Fibroblast of pulmonary artery (primary cell): Measurements from ENCODE around the gene ZNF254.
A peak's percentile ranks its signal among the peaks of the same experiment; 100 is the strongest.
"Not testable (repeated sequence)": the region's sequence is repeated elsewhere in the genome, so short reads cannot be mapped to it uniquely, and the experiment has no call there.

Experiments
- DNase-seq: peaks from one replicate; pipeline ENCODE4 v3.0.0-alpha.2; 2010; ENCODE audit warnings: low read depth
- H3K4me3 ChIP-seq: replicated peaks from 2 replicates; pipeline ENCODE4 v1.5.1; 2011; ENCODE audit warnings: low read depth, mild to moderate bottlenecking, control low read depth, low read length, moderate library complexity
- TF ChIP-seq, protein P1 (sequence below): IDR thresholded peaks from 2 replicates; pipeline ENCODE4 v1.5.1; 2011; ENCODE audit warnings: mild to moderate bottlenecking, control low read depth, low read length, inconsistent platforms; ENCODE audit errors: missing control alignments

The ZNF254 gene

DNA sequence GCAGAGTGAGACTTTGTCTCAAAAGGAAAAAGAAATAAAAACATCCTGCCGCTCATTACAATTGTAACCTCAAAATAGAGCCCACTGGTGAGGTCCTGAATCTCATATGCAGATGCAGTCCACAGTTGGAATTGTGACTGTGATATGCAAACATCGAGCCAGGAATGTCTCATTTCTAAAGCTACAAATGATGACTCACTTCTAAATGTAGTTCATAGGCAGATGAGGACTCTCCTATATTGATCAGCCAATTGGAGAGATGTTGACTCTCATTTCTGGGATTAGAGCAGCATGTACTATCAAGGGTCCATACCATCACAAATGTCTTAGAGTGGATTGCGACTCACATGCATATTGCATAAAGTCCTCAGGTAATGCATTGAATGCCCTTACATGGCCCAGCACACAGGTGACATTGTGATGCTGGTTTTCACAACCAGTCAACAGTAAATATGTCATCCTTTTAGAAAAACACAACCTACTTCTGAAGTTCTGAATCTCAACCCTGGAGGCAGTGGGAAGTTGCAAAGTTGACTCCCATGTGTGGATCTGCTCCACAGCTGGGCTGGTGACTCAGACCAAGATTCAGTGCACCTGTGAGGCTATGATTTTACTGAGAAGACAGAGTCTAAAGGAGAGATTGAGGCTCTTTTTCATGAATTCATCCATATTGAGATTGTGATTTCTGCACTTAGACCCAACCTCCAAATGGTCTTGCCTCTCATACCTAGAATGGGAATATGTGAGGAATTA lies 16.9 kb upstream of the ZNF254 start:
- DNase-seq, result no peak
- TF ChIP-seq, protein P1, sequence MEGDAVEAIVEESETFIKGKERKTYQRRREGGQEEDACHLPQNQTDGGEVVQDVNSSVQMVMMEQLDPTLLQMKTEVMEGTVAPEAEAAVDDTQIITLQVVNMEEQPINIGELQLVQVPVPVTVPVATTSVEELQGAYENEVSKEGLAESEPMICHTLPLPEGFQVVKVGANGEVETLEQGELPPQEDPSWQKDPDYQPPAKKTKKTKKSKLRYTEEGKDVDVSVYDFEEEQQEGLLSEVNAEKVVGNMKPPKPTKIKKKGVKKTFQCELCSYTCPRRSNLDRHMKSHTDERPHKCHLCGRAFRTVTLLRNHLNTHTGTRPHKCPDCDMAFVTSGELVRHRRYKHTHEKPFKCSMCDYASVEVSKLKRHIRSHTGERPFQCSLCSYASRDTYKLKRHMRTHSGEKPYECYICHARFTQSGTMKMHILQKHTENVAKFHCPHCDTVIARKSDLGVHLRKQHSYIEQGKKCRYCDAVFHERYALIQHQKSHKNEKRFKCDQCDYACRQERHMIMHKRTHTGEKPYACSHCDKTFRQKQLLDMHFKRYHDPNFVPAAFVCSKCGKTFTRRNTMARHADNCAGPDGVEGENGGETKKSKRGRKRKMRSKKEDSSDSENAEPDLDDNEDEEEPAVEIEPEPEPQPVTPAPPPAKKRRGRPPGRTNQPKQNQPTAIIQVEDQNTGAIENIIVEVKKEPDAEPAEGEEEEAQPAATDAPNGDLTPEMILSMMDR, result no peak
- H3K4me3 ChIP-seq, result no peak overlapping the region

DNA sequence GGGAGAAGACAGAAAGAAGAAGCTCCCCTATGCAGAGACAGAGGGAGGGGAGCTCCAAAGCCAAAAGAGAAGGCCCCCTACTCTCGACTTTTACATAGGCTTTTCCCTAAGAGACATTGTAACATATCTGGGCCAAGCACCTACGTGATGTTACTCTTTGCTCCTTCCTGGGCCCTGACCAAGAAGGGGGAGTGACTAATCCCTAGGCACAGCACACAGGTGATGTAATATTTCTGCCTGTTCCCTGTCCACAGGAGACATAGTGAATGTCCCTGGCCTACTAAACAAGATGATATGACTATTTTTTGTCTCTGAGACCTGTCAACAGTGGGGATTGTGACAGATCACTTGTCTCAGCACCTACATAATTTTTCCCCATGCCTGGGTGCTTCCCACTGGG lies 15.9 kb upstream of the ZNF254 start:
- no peak for DNase-seq
- H3K4me3 ChIP-seq, result no peak overlapping the region
- TF ChIP-seq, protein P1, result no peak

DNA sequence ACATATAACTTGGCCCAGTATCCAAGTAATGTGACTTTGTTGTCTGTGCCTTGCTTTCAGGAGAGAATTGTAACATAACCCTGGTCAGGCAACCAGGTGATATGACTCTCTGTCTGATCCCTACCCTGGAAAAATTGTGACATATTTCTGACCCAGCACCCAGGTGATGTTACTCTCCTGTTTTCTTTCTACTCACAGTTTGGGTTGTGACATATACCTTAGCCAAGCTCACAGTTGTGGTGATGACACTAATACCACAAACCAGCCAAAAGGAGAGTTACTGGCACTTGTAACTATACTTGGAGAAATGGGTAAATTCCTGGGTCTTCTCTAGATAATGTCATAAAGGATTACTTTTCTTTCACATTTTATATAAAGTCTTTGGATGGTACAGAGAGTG lies 14.3 kb upstream of the ZNF254 start:
- TF ChIP-seq, protein P1, result no peak
- no peak overlapping the region for H3K4me3 ChIP-seq
- DNase-seq, result no peak

DNA sequence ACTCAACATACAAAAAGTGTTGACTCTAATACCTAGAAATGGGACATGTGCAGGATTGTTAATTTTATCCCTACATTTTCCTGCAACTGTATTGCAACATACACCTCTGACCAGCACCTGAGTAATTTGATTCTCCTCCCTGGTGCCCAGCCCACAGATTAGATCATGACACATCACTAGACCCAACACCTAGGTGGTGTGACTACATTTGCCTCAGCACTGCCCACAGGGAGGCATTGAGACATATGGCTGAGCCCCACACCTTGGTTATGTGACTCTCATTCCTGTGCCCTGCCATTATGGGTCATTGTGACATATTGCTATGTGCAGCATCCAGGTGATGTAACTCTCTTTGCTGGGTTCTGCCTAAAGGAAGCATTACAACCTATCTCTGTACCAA lies 13.2 kb upstream of the ZNF254 start:
- no peak for DNase-seq
- TF ChIP-seq, protein P1, result no peak

DNA sequence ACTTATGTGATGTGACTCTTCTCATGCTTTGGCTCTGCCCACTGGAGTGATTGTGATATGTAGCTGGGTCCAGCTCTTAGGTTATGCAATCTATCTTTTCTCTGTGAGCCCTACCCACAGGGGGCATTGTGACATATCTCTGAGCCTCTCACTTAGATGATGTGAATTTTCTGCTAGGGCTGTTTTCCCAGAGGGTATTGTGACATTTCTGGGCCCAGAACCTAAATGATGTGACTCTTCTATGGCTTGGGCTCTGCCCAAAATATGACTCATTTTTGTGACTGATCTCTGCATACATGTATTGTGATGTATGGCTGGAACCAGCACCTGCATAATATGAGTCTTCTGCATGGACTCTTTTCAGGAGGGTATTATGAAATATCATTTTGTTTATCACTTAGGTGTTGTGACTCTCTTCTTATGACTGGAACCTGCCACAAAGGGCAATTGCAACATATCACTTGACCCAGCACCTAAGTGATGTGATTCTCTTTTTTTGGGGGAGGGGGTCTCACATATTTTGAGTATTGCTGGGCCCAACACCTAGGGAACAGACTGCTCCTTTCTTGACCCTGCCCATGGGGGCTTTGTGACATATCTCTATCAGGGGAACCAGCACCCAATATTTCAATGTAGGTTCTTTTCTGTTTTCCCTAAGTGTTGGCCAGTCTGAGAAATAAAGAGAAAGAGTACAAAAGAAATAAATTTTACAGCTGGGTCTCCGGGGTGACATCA lies 12.1 kb upstream of the ZNF254 start:
- TF ChIP-seq, protein P1, result peak; percentile 1
- DNase-seq, result peak; percentile 63
- no peak overlapping the region for H3K4me3 ChIP-seq

More for the DNA sequence above, 13.2 kb upstream of the ZNF254 start:
- H3K4me3 ChIP-seq, result no peak overlapping the region

DNA sequence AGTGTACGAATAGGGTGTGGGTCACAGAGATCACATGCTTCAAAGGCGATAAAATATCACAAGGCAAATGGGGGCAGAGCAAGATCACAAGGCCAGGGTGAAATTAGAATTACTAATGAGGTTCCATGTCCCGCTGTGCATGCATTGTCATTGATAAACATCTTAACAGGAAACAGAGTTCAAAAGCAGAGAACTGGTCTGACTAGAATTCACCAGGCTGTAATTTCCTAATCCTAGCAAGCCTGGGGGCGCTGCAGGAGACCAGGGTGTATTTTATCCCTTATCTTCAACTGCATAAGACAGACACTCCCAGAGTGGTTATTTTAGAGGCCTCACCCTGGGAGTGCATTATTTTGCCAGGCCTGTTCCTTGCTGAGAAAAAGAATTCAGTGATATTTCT lies 11.5 kb upstream of the ZNF254 start:
- H3K4me3 ChIP-seq, DNase-seq: not testable (repeated sequence)

DNA sequence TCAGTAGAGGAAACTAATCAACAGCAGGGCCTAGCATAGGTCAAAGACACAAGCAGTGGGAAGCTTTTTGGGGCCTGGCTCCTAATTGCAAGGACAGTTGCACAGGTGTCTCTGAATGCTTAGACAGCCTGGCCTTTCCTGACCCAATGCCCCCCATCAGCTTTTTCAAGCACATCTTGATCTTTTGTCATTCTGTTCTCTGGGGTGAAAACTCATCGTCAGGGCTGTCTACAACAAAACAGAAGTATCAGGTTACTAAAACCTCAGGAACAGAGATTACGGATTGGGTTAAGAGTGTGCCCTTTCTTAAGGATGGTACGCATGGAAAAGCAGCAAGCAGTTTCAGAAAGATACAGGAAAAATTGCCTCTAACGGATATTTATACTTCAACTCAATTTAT lies 8.3 kb upstream of the ZNF254 start:
- H3K4me3 ChIP-seq, result no peak overlapping the region
- DNase-seq, result no peak
- TF ChIP-seq, protein P1, result no peak
